A673 (cell line): ENCODE measurements around the gene CRIP1.

Experiments
- EZH2 ChIP-seq: fragments of 200-600 bp; sonication (generic); IDR thresholded peaks from 2 replicates; pipeline ENCODE4 v1.6.1; 2017; ENCODE audit warnings: borderline replicate concordance, low read depth, mild to moderate bottlenecking, mixed read lengths, antibody characterized with exemption, low read length; ENCODE audit not compliant: poor library complexity, severe bottlenecking
- TF ChIP-seq, protein P1 (sequence below): fragments of 300-800, 200-600 bp; sonication (generic); conservative IDR thresholded peaks from 2 replicates; pipeline ENCODE4 v1.5.1; 2017; ENCODE audit warnings: low read depth, mild to moderate bottlenecking, antibody characterized with exemption, low read length, moderate library complexity, mixed read lengths

DNA sequence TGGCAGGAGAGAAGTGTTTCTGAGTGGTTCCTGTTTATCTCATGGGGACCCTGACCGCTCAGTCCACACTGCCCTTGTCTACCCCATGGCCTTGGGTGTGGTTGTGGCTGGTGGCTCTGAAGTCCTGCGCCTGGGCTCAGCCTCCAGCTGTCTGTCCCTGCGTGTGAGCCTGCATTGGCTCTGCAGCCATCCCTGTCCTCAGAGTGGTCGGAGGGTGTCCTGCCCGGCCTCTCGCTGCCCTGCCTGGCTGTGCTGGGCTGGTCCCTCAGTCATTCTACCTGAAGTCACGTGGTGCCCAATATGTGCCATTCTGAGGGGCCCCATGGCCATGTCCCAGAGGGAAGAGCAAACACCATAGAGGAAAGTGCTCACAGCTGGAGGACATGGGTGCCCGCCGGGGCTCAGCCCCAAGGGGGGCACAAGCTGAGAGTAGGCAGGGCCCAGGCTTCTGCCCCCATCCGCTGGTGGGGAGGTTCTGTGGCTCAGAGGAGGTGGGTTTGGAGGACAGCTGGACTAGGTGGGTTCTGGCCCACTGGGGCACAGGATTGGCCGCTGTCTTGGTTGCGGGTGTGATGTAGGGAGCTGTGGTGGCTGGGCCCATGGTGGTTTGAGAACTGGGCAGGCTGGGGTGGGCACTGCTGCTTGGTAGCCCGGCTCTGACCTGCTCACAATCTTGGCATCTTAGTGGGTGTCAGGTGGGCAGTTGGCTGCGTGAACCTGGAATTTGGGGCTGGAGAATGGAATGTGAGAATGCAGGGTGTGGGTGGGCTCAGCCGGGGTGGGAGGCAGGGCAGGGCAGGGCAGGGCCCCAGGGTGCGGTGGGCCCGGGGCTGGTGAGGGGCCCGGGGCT lies 16.0 kb downstream of the CRIP1 start:
- TF ChIP-seq, protein P1, sequence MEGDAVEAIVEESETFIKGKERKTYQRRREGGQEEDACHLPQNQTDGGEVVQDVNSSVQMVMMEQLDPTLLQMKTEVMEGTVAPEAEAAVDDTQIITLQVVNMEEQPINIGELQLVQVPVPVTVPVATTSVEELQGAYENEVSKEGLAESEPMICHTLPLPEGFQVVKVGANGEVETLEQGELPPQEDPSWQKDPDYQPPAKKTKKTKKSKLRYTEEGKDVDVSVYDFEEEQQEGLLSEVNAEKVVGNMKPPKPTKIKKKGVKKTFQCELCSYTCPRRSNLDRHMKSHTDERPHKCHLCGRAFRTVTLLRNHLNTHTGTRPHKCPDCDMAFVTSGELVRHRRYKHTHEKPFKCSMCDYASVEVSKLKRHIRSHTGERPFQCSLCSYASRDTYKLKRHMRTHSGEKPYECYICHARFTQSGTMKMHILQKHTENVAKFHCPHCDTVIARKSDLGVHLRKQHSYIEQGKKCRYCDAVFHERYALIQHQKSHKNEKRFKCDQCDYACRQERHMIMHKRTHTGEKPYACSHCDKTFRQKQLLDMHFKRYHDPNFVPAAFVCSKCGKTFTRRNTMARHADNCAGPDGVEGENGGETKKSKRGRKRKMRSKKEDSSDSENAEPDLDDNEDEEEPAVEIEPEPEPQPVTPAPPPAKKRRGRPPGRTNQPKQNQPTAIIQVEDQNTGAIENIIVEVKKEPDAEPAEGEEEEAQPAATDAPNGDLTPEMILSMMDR = no peak
- TF ChIP-seq EZH2 = no peak
